ENCODE results near the gene FRMPD2.
"Not testable (repeated sequence)": the region's sequence is repeated elsewhere in the genome, so short reads cannot be mapped to it uniquely, and the experiment has no call there.

Gene FRMPD2

DNA sequence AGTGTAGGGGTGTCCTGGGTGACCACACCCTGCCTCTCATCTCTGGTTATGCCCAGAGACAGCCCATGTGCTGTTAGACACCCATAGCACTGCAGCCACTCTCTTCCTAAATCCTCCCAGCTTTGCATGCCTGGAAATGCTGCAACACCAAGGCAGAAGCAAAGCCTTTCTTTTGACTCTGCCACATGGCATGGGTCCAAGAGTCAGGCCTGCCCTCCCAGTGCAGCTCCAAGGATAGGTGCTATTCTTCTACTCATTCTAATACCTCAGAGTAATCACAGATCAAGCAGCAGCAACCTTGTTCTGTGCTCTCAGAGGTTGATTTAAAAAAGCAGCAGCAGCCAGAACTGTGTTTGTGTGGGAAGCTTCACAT lies 23.4 kb downstream of the FRMPD2 start:
- TF ChIP-seq, protein P1, sequence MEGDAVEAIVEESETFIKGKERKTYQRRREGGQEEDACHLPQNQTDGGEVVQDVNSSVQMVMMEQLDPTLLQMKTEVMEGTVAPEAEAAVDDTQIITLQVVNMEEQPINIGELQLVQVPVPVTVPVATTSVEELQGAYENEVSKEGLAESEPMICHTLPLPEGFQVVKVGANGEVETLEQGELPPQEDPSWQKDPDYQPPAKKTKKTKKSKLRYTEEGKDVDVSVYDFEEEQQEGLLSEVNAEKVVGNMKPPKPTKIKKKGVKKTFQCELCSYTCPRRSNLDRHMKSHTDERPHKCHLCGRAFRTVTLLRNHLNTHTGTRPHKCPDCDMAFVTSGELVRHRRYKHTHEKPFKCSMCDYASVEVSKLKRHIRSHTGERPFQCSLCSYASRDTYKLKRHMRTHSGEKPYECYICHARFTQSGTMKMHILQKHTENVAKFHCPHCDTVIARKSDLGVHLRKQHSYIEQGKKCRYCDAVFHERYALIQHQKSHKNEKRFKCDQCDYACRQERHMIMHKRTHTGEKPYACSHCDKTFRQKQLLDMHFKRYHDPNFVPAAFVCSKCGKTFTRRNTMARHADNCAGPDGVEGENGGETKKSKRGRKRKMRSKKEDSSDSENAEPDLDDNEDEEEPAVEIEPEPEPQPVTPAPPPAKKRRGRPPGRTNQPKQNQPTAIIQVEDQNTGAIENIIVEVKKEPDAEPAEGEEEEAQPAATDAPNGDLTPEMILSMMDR (IDR thresholded peaks at IDR 0.05; ENCODE audit: low read depth, low read length): no peak
- no peak for DNase-seq (ENCODE audit: extremely low read depth, low read depth)

DNA sequence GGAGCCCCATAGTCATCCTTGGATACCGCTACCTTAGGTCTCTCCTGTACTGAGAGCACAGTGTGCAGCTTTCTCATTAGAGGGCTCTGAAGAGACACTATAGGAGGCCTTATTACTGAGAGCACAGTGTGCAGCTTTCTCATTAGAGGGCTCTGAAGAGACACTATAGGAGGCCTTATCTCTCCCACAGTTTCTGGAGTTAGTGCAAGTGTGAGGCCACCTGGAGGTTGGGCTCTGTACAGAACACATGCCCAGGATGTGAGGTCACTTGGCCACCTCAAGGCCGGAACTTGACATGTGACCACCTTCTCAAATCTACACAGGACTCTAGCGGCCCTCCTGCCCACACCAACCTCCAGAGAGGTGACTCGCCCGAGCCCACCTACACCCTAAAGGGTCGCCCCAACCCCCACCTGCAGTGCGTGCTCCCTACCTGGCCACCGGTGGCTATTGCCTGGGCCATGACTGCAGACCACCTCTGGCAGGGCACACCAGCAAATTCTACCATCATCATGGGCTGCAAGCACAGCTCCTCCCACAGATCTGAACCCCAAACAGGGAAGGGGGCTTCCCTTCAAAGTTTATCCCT lies 24.6 kb downstream of the FRMPD2 start:
- TF ChIP-seq, protein P1 (IDR thresholded peaks at IDR 0.05; ENCODE audit: low read depth, low read length): no peak
- DNase-seq (ENCODE audit: extremely low read depth, low read depth): no peak

DNA sequence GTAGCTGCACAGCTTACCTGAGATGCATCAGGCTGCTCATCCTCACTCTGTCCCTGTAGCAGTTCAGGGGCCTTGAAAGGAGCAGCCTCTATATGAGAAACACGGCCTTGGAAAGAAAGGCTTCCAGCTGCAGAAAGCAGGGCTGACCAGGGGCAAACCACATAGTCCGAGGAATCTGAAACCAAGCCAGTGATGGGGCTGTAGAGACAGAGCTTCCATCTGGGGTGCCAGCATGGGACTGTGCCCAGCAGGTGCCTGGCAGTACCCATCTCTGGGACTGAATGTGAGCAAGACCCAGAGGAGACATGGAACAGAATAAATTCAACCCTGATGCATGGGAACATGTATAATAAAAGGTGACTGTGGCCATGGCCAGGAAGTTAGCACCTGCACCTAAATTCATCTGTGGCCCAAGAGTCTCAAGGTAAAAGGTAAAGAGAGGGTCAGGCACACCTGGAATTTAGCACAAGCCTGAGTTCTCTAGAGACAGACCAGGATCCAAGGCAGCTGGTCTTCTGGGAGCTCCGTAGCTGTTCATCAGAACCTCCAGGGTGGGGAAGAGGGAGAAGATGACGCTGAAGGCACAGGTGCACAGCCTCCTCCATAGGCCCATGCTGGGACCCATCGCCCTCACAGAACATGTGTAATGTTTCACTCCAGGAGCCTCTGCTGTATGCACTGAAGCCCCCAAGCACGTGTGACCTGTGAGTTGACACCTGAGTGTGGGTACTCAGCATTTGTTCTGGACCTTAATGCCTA lies 25.3 kb downstream of the FRMPD2 start:
- TF ChIP-seq, protein P1 (IDR thresholded peaks at IDR 0.05; ENCODE audit: low read depth, low read length): no peak
- no peak for DNase-seq (ENCODE audit: extremely low read depth, low read depth)

- TF ChIP-seq, protein P1 (IDR thresholded peaks at IDR 0.05; ENCODE audit: low read depth, low read length): no peak
- DNase-seq (ENCODE audit: extremely low read depth, low read depth): no peak
These were observed 26.0 kb downstream of the FRMPD2 start for GRCh38 chr10:48248462-48248861.

GRCh38 chr10:48247680-48248079 lies 26.8 kb downstream of the FRMPD2 start:
- DNase-seq (ENCODE audit: extremely low read depth, low read depth): no peak
- TF ChIP-seq, protein P1 (IDR thresholded peaks at IDR 0.05; ENCODE audit: low read depth, low read length): no peak

GRCh38 chr10:48246501-48246900 lies 28.0 kb downstream of the FRMPD2 start:
- no peak for DNase-seq (ENCODE audit: extremely low read depth, low read depth)
- TF ChIP-seq, protein P1 (IDR thresholded peaks at IDR 0.05; ENCODE audit: low read depth, low read length): no peak

- no peak for DNase-seq (ENCODE audit: extremely low read depth, low read depth)
- TF ChIP-seq, protein P1 (IDR thresholded peaks at IDR 0.05; ENCODE audit: low read depth, low read length): no peak
These were observed 28.5 kb downstream of the FRMPD2 start for GRCh38 chr10:48245977-48246376.

DNA sequence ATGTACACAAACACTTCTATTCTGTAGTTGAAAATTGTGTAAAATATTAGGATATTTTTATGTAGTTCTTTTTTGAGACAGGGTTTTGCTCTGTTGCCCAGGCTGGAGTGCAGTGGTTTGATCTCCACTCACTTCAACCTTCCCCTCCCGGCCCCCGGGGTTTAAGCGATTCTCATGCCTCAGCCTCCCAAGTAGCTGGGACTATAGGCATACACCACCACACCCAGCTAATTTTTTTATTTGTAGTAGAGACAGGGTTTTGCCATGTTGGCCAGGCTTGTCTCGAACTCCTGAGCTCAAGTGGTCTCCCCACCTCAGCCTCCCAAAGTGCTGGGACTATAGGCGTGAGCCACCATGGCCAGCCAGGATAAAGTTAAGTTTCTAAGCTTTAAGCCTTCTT lies 30.6 kb downstream of the FRMPD2 start:
- not testable (repeated sequence) for DNase-seq (ENCODE audit: extremely low read depth, low read depth)
